Astrocyte (in vitro differentiated cells and primary cell): ENCODE data around the gene PRKCH. TPM values are rescaled to one million over a fixed set of nuclear protein-coding genes. Genes with fewer than 3 reads are reported as not detected.

ENCODE experiments used
- DNase-seq: peaks from one replicate; pipeline ENCODE4 v3.0.0-alpha.2; 2010; ENCODE audit warnings: low read depth
- FAIRE-seq: peaks from 2 replicates; lab custom pipeline; 2011; peaks lifted over from hg19 to GRCh38; lab: Jason Lieb, UNC
- H2AFZ ChIP-seq: 2 replicates; pipeline ENCODE4 v1.6.0; 2012; ENCODE audit warnings: low read depth, low read length, inconsistent platforms
- H3K27ac ChIP-seq: 2 replicates; pipeline ENCODE4 v1.5.1; 2011; ENCODE audit warnings: low read depth, low read length, inconsistent platforms
- H3K27me3 ChIP-seq: 2 replicates; pipeline ENCODE4 v1.6.0; 2011; ENCODE audit warnings: low read length, inconsistent platforms; ENCODE audit not compliant: insufficient read depth
- H3K36me3 ChIP-seq: 2 replicates; pipeline ENCODE4 v1.5.1; 2011; ENCODE audit warnings: low read length, inconsistent platforms; ENCODE audit not compliant: insufficient read depth
- H3K4me1 ChIP-seq: 2 replicates; pipeline ENCODE4 v1.5.1; 2011; ENCODE audit warnings: low read length, inconsistent platforms; ENCODE audit not compliant: insufficient read depth
- H3K4me2 ChIP-seq: 2 replicates; pipeline ENCODE4 v1.6.0; 2012; ENCODE audit warnings: low read length, inconsistent platforms
- H3K4me3 ChIP-seq: 2 replicates; pipeline ENCODE4 v1.5.1; 2011; ENCODE audit warnings: low read depth, mild to moderate bottlenecking, low read length, inconsistent platforms; ENCODE audit not compliant: insufficient read depth
- H3K79me2 ChIP-seq: 2 replicates; pipeline ENCODE4 v1.6.0; 2012; ENCODE audit warnings: mild to moderate bottlenecking, low read length, inconsistent platforms; ENCODE audit not compliant: insufficient read depth
- H3K9ac ChIP-seq: 2 replicates; pipeline ENCODE4 v1.6.0; 2012; ENCODE audit warnings: mild to moderate bottlenecking, low read length, inconsistent platforms
- H3K9me3 ChIP-seq: 2 replicates; pipeline ENCODE4 v1.5.1; 2012; ENCODE audit warnings: low read depth, mild to moderate bottlenecking, low read length, inconsistent platforms; ENCODE audit not compliant: insufficient read depth
- H4K20me1 ChIP-seq: 2 replicates; pipeline ENCODE4 v1.6.0; 2012; ENCODE audit warnings: low read length, inconsistent platforms; ENCODE audit not compliant: insufficient read depth
- H3K27ac Mint-ChIP-seq: one replicate; pipeline ENCODE4 v1.8.0; 2021; ENCODE audit warnings: mild to moderate bottlenecking, mixed read lengths; ENCODE audit not compliant: unreplicated experiment
- H3K27me3 Mint-ChIP-seq: one replicate; pipeline ENCODE4 v1.8.0; 2021; ENCODE audit warnings: low read depth, mixed read lengths; ENCODE audit not compliant: unreplicated experiment
- H3K36me3 Mint-ChIP-seq: one replicate; pipeline ENCODE4 v1.8.0; 2021; ENCODE audit warnings: low read depth, mixed read lengths; ENCODE audit not compliant: unreplicated experiment
- H3K4me1 Mint-ChIP-seq: one replicate; pipeline ENCODE4 v1.8.0; 2021; ENCODE audit warnings: low read depth, mixed read lengths; ENCODE audit not compliant: unreplicated experiment
- H3K4me3 Mint-ChIP-seq: one replicate; pipeline ENCODE4 v1.8.0; 2021; ENCODE audit warnings: mild to moderate bottlenecking, moderate library complexity, mixed read lengths; ENCODE audit not compliant: unreplicated experiment
- H3K9me3 Mint-ChIP-seq: one replicate; pipeline ENCODE4 v1.8.0; 2021; ENCODE audit warnings: mild to moderate bottlenecking, mixed read lengths; ENCODE audit not compliant: unreplicated experiment
- EZH2 ChIP-seq: IDR thresholded peaks from 2 replicates; pipeline ENCODE4 v1.6.1; 2012; ENCODE audit warnings: mild to moderate bottlenecking, low read length, inconsistent platforms; ENCODE audit not compliant: insufficient read depth
- total RNA-seq: library from RNA; stranded (reverse); gene quantifications from 2 replicates; pipeline ENCODE4 v1.2.1, GENCODE V29; 2021
- TF ChIP-seq, protein P1 (sequence below): IDR thresholded peaks from 2 replicates; pipeline ENCODE4 v1.5.1; 2011; ENCODE audit warnings: low read depth, mild to moderate bottlenecking, inconsistent platforms, low read length, moderate library complexity; ENCODE audit not compliant: insufficient read depth

The PRKCH gene
- total RNA-seq, 1 donor from 2014 or later, result 6.0 TPM

GRCh38 chr14:61491876-61492434 lies 170.6 kb downstream of the PRKCH start:
- Histone ChIP-seq H4K20me1 (no peaks in the 10 kb centered on the region), H3K36me3 (no peaks in the 10 kb centered on the region), H3K27ac (no peak overlapping the region), H3K4me1 (peaks cover 20% of the 10 kb centered on the region), H3K4me3 (no peak overlapping the region), H3K4me2 (no peak overlapping the region), H3K9me3 (no peaks in the 10 kb centered on the region), H3K79me2 (no peaks in the 10 kb centered on the region), H2AFZ (no peak overlapping the region), H3K9ac (no peak overlapping the region), H3K27me3 (no peaks in the 10 kb centered on the region)
- FAIRE-seq (no peak), DNase-seq (no peak)
- Mint-ChIP-seq H3K4me1 (no peaks in the 10 kb centered on the region), H3K9me3 (no peaks in the 10 kb centered on the region), H3K27me3 (no peaks in the 10 kb centered on the region), H3K4me3 (no peak overlapping the region), H3K27ac (no peak overlapping the region), H3K36me3 (peaks cover 8% of the 10 kb centered on the region)
- TF ChIP-seq, protein P1, sequence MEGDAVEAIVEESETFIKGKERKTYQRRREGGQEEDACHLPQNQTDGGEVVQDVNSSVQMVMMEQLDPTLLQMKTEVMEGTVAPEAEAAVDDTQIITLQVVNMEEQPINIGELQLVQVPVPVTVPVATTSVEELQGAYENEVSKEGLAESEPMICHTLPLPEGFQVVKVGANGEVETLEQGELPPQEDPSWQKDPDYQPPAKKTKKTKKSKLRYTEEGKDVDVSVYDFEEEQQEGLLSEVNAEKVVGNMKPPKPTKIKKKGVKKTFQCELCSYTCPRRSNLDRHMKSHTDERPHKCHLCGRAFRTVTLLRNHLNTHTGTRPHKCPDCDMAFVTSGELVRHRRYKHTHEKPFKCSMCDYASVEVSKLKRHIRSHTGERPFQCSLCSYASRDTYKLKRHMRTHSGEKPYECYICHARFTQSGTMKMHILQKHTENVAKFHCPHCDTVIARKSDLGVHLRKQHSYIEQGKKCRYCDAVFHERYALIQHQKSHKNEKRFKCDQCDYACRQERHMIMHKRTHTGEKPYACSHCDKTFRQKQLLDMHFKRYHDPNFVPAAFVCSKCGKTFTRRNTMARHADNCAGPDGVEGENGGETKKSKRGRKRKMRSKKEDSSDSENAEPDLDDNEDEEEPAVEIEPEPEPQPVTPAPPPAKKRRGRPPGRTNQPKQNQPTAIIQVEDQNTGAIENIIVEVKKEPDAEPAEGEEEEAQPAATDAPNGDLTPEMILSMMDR, result no peak
- no peak for TF ChIP-seq EZH2

GRCh38 chr14:61492474-61492873 lies 171.1 kb downstream of the PRKCH start:
- Histone ChIP-seq H3K27me3 (no peaks in the 10 kb centered on the region), H4K20me1 (no peaks in the 10 kb centered on the region), H3K4me2 (peak overlapping the region; percentile 55), H3K79me2 (no peaks in the 10 kb centered on the region), H3K9ac (no peak overlapping the region), H3K4me3 (no peak overlapping the region), H3K36me3 (no peaks in the 10 kb centered on the region), H3K27ac (no peak overlapping the region), H3K4me1 (peaks cover 20% of the 10 kb centered on the region), H3K9me3 (no peaks in the 10 kb centered on the region), H2AFZ (no peak overlapping the region)
- Mint-ChIP-seq H3K4me1 (no peaks in the 10 kb centered on the region), H3K27ac (no peak overlapping the region), H3K4me3 (no peak overlapping the region), H3K36me3 (peaks cover 5% of the 10 kb centered on the region), H3K27me3 (no peaks in the 10 kb centered on the region), H3K9me3 (no peaks in the 10 kb centered on the region)
- DNase-seq (no peak), FAIRE-seq (no peak)
- TF ChIP-seq EZH2, result no peak
- TF ChIP-seq, protein P1, result no peak

GRCh38 chr14:61493239-61493638 lies 171.9 kb downstream of the PRKCH start:
- H3K79me2 ChIP-seq, result no peaks in the 10 kb centered on the region
- H3K36me3 ChIP-seq, result no peaks in the 10 kb centered on the region
- FAIRE-seq, result peak; percentile 88
- H3K4me2 ChIP-seq, result peak overlapping the region; percentile 55
- H4K20me1 ChIP-seq, result no peaks in the 10 kb centered on the region
- Mint-ChIP-seq H3K4me3 (no peak overlapping the region), H3K27ac (no peak overlapping the region), H3K27me3 (no peaks in the 10 kb centered on the region), H3K9me3 (no peaks in the 10 kb centered on the region), H3K4me1 (peaks cover 1% of the 10 kb centered on the region), H3K36me3 (peaks cover 4% of the 10 kb centered on the region)
- H3K4me3 ChIP-seq, result no peak overlapping the region
- peaks cover 22% of the 10 kb centered on the region for H3K4me1 ChIP-seq
- H3K27ac ChIP-seq, result peak overlapping the region; percentile 34
- DNase-seq, result peak; percentile 96
- TF ChIP-seq EZH2, result no peak
- TF ChIP-seq, protein P1, result no peak
- H3K9me3 ChIP-seq, result no peaks in the 10 kb centered on the region
- H3K27me3 ChIP-seq, result no peaks in the 10 kb centered on the region
- no peak overlapping the region for H2AFZ ChIP-seq
- no peak overlapping the region for H3K9ac ChIP-seq
